ENCODE data around the gene CFAP126. TPM values are rescaled to one million over a fixed set of nuclear protein-coding genes. Genes with fewer than 3 reads are reported as not detected.
"Not testable (repeated sequence)": the region's sequence is repeated elsewhere in the genome, so short reads cannot be mapped to it uniquely, and the experiment has no call there.

Gene CFAP126
- total RNA-seq, 1 donor from 2014 or later, result not detected

DNA sequence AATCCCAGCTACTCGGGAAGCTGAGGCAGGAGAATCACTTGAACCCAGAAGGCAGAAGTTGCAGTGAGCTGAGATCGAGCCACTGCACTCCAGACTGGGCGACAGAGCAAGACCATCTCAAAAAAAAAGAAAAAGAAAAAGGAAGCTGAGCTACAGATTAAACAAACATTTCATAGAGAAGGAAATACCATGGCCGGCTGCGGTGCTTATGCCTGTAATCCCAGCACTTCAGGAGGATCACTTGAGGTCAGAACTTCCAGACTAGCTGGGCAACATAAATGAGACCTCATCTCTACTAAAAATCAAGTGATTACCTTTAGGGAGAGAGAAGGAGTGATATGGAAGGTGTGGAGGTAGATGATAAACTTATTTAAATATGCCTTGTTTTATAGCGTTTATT, 14.0 kb upstream of the CFAP126 start:
- DNase-seq, result no peak

DNA sequence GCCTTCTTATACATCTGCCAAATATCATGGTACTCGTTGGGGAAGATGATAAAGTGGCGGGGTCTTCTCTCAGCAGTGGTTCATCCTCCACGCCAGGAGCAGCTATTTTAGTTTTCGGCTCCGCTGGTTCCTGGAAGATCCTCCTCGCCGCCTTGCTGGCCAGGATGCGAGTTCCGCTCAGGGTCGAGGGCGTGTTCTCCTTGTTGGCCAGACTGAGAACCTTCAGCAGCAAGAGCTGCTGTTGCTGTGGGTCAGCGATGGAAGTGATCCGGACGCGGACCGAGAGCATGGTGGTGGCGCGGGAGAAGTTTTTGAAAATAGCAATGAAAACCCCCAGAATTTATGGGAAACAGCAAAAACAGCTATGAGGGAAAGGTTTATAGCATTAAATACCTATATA, 11.4 kb upstream of the CFAP126 start:
- no peak for DNase-seq

DNA sequence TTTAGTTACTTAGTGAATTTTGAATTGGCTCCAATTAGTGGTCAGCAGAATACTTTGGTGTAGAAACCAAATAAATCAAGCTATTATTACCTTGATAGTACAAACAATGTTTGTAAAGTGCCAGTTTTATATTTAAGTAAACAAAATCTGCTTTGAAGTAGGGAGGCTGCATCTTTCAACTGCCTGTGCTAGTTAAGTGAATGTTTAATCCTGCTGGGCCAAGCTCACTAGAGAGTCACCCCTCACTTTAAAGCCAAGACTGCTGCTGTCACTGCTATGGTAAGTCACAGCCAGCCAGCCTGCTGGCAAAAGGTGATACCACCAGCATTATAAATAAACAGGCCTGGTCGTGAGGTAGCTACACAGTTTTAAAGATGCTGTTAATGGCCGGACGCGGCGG, 10.3 kb upstream of the CFAP126 start:
- DNase-seq, result no peak

DNA sequence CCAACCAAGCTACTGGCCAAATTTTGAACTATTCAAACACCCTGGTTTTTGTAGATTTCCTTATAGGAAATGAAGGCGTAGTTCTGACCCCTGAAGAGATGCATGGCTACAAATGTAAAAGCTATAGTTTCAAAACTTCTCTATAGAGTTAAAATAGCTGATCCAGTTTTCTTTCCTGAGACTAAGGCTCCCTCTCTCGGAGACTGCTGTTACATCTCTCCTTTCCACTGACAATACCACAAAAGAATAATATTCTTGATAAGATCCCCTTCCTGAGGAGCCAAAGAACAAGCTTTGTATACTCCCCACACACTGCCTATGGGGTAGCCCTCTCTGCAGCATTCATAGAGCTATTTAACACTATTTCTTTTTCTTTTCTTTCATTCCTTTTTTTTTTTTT, 6.7 kb upstream of the CFAP126 start:
- DNase-seq, result no peak

DNA sequence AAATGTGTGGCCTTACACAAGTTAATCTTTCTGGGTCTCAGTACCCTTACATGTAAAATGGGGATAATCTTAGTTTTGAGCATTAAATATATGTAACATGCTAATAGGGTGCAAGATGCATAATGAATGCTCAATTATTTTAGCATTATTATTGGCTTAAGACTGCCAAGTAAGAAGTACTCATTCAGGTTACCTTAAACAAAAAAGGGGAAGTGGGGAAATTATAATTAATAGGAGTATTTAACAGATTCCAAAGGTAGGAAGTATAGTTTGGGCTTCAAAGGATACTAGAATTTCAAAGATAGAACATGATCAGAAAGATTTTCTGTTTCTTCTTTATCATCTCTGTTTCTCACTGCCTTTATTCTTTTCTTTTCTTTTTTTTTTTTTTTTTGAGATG, 5.8 kb upstream of the CFAP126 start:
- no peak for DNase-seq

DNA sequence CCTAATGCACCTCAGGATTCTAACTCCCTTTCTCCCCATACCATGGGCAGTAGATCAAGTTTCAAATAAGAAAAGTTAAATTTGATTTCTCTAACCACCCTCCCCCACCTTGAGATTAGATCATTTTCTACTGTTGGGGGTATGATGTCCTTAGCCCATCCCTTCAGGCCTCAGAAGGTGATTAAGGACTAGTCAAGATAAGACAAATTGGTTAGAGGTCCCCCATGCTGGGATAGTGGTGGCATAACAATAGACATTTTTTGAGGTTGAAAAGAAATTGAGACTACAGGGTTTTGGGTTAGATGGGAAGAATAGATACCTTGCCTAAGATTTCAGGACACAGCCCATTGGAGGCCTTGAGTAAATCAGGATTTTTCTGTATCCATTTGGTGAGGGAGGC, 2.5 kb downstream of the CFAP126 start:
- no peak for DNase-seq

DNA sequence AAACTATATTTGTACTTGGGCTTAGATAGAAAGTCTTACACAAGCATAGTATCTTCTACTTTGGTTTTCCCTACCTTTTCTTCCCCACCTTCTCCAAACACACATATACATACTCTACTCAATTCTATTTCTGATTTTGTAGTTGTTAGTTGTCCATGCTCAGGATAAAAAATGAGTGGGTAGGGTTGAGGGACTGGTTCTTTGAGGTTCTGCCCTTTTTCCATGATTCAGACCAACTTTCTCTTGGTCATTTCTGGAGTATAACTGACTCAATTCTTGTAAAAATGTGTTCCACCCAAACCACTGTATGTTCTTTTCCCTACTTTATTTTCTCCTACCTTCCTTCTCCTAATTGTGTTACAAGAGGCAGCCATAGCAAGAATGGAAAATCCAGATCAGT, 3.3 kb downstream of the CFAP126 start:
- DNase-seq, result no peak

DNA sequence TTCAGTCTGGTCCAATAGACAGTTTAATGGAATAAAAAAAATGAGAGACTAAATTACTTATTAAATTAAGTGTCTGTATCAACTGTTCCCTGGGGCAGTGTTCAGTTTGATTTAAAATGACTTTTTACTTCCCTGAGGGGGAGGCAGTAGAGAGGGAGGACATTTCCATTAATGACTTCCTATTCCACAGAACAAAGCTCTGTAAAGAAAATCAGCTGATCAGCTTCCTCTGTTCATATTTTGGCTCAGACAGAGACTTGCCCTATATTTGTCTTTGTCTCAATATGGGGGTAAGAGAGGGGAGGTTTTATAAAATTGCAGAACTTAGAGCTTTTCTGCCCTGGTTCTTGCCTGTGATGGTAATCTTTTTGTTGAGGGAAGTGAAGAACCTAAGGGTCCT, 8.4 kb downstream of the CFAP126 start:
- no peak for DNase-seq

DNA sequence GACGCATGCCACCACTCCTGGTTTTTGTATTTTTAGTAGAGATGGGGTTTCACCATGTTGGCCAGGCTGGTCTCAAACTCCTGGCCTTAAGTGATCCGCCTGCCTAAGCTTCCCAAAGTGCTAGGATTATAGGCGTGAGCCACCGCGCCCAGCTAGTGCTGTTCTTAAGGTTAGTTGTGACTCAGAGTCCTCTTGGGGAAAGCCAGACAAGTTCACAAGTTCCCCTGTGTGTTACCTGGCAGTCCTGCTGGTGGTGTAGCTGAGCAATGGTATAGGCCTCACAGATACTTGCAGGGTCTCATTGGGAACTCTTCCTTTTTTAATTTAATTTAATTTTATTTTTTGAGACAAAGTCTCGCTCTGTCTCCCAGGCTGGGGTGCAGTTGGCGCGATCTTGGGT, 10.6 kb downstream of the CFAP126 start:
- no peak for DNase-seq

DNA sequence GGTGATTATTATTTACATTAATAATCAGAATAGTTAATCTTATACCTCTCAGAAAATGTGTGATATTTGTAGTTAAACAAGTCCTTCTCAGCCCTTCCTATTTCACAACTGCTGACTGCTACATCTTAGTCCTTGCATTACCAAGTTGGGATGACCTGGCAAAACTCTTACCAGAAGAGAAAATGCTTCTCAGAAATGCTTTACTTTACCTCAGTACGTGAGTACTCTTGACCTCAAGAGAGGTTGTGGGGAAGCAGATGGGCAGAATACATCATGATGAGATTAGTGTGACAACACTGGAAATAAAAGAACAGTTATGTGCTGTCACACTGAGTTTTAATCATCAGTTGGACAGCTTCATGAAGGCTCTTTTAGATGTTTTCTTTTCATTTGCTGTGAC, 16.2 kb downstream of the CFAP126 start:
- no peak for DNase-seq

DNA sequence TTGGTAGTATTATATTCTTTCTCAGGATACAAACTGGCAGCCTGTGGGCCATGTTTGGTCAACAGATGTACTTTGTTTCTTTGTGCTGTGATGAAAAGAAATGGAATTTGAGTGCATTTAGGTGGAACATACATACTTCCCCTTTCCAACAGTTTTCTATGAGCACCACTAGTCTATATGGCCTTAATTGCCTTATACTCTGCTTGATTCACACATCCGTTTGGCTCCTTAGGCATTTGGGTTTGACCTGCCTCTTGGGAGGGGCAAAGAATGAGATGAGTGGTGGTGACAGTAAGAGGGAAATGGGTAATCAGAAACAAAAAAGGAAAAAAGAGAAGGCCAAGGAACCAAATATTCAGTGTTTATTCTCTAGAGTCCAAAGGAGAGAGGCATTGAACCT, 17.0 kb downstream of the CFAP126 start:
- DNase-seq, result no peak

DNA sequence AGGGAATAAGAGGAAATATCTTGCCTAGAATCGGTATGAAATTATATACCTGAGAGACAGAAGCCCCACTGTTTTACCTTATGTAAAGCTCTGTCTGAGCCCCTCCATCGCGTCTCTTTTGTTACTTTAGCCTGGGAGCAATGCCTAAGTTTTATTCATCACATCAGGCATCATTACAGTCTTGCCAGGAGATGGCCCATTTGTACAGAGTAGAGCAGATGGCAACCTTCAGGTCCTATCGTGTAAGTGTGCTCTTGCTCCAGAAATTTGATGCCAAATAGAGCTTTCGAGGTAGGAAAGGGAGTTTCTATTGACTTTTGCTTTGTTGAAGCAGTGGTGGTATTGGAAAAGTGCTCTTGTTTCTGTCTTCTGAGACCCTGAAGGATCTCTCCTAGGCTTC, 24.9 kb downstream of the CFAP126 start:
- no peak for DNase-seq

DNA sequence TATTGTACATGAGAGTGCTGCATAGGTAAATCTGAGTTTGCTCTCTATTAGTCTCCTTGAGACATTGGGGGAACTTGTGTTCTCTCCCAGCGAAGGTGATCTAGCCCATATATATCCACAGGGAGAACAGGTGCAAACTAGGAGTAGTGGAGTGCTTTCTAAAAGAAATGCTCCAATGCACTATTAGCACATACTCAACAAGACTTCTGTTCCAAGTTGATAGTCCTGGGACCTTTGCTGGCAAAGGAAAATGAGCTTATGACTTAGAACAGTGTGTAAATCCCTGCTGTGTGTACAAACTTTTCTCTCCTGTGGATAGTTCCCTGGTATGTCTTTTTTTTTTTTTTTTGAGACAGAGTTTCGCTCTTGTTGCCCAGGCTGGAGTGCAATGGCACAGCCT, 25.5 kb downstream of the CFAP126 start:
- DNase-seq, result no peak

DNA sequence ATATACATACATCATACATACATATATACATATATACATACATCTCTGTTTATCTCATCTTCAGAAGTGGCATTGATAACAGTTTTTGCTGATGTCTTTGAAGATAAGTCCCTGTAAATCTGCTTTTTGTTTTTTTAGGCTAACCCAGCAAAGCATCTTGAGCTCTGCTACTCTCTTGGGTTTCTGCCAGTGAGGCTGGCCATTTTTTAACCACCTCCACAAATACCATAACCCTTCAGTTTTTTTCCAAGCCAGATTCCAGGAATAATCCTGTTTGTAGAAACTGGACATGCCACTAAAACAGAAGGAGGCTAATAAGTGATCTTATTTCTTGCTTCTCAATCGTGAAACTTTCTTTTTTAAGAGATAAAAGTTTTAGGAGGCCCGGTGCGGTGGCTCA, 31.9 kb downstream of the CFAP126 start:
- no peak for DNase-seq

DNA sequence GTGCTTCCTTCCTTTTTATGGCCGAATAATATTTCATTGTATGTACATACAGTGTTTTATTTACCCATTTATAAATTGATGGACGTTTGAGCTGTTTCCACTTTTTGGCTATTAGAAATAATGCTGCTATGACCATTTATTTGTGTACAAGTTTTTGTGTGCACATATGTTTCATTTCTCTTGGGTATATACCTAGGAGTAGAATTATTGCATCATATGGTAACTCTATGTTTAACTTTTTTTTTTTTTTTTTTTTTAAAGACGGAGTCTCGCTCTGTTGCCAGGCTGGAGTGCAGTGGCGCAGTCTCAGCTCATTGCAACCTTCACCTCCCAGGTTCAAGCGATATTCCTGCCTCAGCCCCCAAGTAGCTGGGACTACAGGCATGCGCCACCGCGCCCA, 34.5 kb downstream of the CFAP126 start:
- no peak for DNase-seq

DNA sequence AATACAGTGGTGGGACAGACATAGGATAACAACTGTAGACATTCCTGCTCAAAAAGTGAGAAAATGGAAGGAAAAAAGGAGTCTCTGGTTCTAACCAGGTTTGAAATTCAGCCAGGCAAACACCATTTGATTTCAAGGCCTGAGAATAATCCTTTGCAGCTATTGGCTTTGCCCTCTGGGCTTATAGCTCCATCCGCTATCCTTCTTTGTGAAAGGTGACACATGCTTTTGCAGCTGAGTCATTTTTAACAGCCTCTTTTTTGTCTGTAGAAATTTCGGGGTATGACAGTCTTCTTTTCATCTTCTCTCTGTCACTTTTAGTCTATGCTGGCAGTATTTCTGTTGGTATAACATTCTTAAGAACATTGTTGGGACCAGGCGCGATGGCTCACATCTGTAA, 37.3 kb downstream of the CFAP126 start:
- no peak for DNase-seq

DNA sequence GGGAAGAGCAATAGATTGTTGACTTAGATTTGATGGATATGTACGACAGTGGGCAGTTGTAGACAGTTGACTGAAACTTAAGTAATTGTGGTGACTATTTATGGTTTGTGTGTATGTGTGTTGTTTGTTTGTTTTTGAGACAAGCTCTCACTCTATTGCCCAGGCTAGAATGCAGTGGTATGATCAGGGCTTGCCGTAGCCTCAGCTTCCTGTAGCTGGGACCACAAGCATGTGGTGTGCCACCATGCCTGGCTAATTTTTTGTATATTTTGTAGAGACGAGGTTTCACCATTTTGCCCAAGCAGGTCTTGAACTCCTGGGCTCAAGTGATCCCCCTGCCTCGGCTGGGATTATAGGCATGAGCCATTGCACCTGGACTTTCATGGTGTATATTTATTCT, 43.7 kb downstream of the CFAP126 start:
- DNase-seq, result no peak

DNA sequence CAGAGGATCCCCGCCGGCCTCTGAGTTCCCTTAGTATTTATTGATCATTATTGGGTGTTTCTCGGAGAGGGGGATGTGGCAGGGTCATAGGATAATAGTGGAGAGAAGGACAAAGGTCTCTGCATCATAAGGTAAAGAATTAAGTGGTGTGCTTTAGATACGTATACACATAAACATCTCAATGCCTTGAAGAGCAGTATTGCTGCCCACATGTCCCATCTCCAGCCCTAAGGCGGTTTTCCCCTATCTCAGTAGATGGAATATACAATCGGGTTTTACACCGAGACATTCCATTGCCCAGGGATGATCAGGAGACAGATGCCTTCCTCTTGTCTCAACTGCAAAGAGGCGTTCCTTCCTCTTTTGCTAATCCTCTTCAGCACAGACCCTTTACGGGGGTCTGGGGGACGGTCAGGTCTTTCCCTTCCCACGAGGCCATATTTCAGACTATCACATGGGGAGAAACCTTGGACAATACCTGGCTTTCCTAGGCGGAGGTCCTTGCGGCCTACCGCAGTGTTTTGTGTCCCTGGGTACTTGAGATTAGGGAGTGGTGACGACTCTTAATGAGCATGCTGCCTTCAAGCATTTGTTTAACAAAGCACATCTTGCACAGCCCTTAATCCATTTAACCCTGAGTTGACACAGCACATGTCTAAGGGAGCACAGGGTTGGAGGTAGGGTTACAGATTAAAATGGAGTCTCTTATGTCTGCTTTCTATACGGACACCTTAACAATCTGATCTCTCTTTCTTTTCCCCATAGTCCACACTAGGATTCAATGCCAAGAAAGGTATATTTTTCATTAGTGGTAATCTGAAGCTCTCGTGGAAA, 51.6 kb downstream of the CFAP126 start:
- DNase-seq, result not testable (repeated sequence)

Small RNA genes within 50 kb of the gene (small RNA-seq; reads per million reads assigned to genes)
- not detected for gene AL592295.2 (ENCODE audit: low replicate concordance)
- gene RNU6-481P (ENCODE audit: low replicate concordance), result not detected

Other genes with a start within 250 kb of the CFAP126 start
- gene PFDN2, start 249.8 kb downstream of the CFAP126 start, total RNA-seq, result 25.4 TPM
- gene NIT1, start 249.8 kb downstream of the CFAP126 start, total RNA-seq, result 19.3 TPM
- 18.7 TPM for gene DEDD, start 235.2 kb downstream of the CFAP126 start, total RNA-seq
- gene UFC1, start 213.9 kb downstream of the CFAP126 start, total RNA-seq, result 74.5 TPM
- 8.4 TPM for gene USP21, start 208.4 kb downstream of the CFAP126 start, total RNA-seq
- gene PPOX, start 201.4 kb downstream of the CFAP126 start, total RNA-seq, result 16.7 TPM
- gene B4GALT3, start 190.4 kb downstream of the CFAP126 start, total RNA-seq, result 15.6 TPM
- 6.8 TPM for gene ADAMTS4, start 168.8 kb downstream of the CFAP126 start, total RNA-seq
- 103 TPM for gene NDUFS2, start 165.5 kb downstream of the CFAP126 start, total RNA-seq
- 12.4 TPM for gene FCER1G, start 152.6 kb downstream of the CFAP126 start, total RNA-seq
- not detected for gene APOA2, start 144.2 kb downstream of the CFAP126 start, total RNA-seq
- 5.6 TPM for gene TOMM40L, start 141.8 kb downstream of the CFAP126 start, total RNA-seq
- gene NR1I3, start 129.7 kb downstream of the CFAP126 start, total RNA-seq, result not detected
- 1.8 TPM for gene PCP4L1, start 109.1 kb downstream of the CFAP126 start, total RNA-seq
- 26.5 TPM for gene MPZ, start 57.9 kb downstream of the CFAP126 start, total RNA-seq
- gene SDHC, start 53.5 kb downstream of the CFAP126 start, total RNA-seq, result 28.4 TPM
- 26.2 TPM for gene FCGR2A, start 137.6 kb upstream of the CFAP126 start, total RNA-seq
- gene HSPA6, start 156.7 kb upstream of the CFAP126 start, total RNA-seq, result 8.2 TPM
- gene FCGR3A, start 181.9 kb upstream of the CFAP126 start, total RNA-seq, result 5.0 TPM